Psoas muscle (tissue), 8 donors: ENCODE measurements around the gene SYT15. TPM values are rescaled to one million over a fixed set of nuclear protein-coding genes. Genes with fewer than 3 reads are reported as not detected.

ENCODE experiments used
- ATAC-seq, 4 donors: fragments of 200-7000 bp; cut with Tn5 transposase; one replicate each; pipeline ENCODE4 v1.9.1; 2020; ENCODE audit warnings: moderate library complexity in 3 of 4, mild to moderate bottlenecking in 2 of 4
- DNase-seq, 2 donors: peaks; one replicate each; pipeline ENCODE4 v3.0.0-alpha.2; 2020
- H3K27ac ChIP-seq: fragments of 200-600 bp; one replicate; pipeline ENCODE4 v1.8.0; 2022
- H3K27me3 ChIP-seq, 3 donors: fragments of 200-600 bp in 1 of 3; one replicate each; pipeline versions ENCODE4 v1.6.1 to v1.8.0; 2013 to 2022; ENCODE audit warnings: low read length in 2 of 3, mild to moderate bottlenecking in 2 of 3, moderate library complexity in 1 of 3; ENCODE audit not compliant: insufficient read depth in 3 of 3
- H3K36me3 ChIP-seq, 2 donors: fragments of 200-600 bp in 1 of 2; one replicate each; pipeline versions ENCODE4 v1.6.1 to v1.8.0; 2013 to 2022; ENCODE audit warnings: low read depth in 1 of 2, mild to moderate bottlenecking in 1 of 2, moderate library complexity in 1 of 2; ENCODE audit not compliant: insufficient read depth in 1 of 2
- H3K4me1 ChIP-seq: fragments of 200-600 bp; one replicate; pipeline ENCODE4 v1.8.0; 2022
- H3K4me3 ChIP-seq: fragments of 200-600 bp; one replicate; pipeline ENCODE4 v1.8.0; 2022; ENCODE audit warnings: mild to moderate bottlenecking
- H3K9me3 ChIP-seq: fragments of 200-600 bp; one replicate; pipeline ENCODE4 v1.8.0; 2022
- CTCF ChIP-seq: fragments of 200-600 bp; IDR thresholded peaks from one replicate; pipeline ENCODE4 v1.8.0; 2022; ENCODE audit warnings: antibody characterized with exemption
- WGBS, 3 donors: extraction: QIAGEN DNeasy Blood & Tissue Kit; methylation state at CpG; one replicate each; pipeline versions ENCODE4 v1.1.6 to v1.1.7; 2013; 5-methylcytosine and 5-hydroxymethylcytosine counted together
- intact Hi-C, 2 donors: fragments of 100-400 bp; cut with DNase I; formaldehyde crosslinking; loops; one replicate each; pipeline versions ENCODE4 v1.11.0 to v1.14.2; 2022
- polyA plus RNA-seq, 3 donors: library from polyadenylated mRNA; stranded (reverse); fragments of 200-250 nt; gene quantifications; one replicate each; pipeline ENCODE4 v1.2.3, GENCODE V29; 2013
- total RNA-seq, 4 donors: library from RNA; stranded (reverse); fragmentation: NEBNext Ultra II Directional in 2 of 4; extraction: Animal tissue kit (Norgen Biotek cat#: 25700) in 2 of 4; gene quantifications; one replicate each; pipeline versions ENCODE4 v1.2.1 to v1.2.4, GENCODE V29; 2021 to 2023
- donor health status: healthy with polysubstance abuse.
- donor health status: DM: no; HTN: no; CAD: no; lungs with moderate emphysema.
- donor health status: Bipolar disorder and iron deficiency.
- donor health status: healthy.
- donor health status: DM: yes; HTN: yes; CAD: no.
- donor health status: DM: no; HTN: no; CAD: no.
- donor health status: DM: no; HTN: no; CAD: no.
- donor health status: DM: yes; HTN: yes; CAD: no.

SYT15 gene
- total and polyA plus RNA-seq, 7 donors: 0.18 to 2.8 (median 1.7) TPM

GRCh38 chr10:46538717-46539426, 40.1 kb upstream of the SYT15 start:
- DNase-seq (no peak), ATAC-seq (no peak)
- Histone ChIP-seq H3K36me3 (no peaks in the 10 kb centered on the region), H3K9me3 (no peaks in the 10 kb centered on the region), H3K4me1 (no peaks in the 10 kb centered on the region), H3K27me3 (peaks cover 0 to 63% (median 4%) of the 10 kb centered on the region in 3 donors), H3K4me3 (no peak overlapping the region), H3K27ac (no peak overlapping the region)
- WGBS, 3 donors: 80 to 86% (median 81%) methylated on average over 3 of the region's 3 CpGs
- intact Hi-C loops: loop anchor here in 1 of 2 donors (5.0 kb wide), 1 partner anchor 1798 kb away; no protein-coding TSS in a partner anchor
- no peak for TF ChIP-seq CTCF

- peaks cover 0 to 63% (median 4%) of the 10 kb centered on the region in 3 donors for H3K27me3 ChIP-seq
- H3K36me3 ChIP-seq: no peaks in the 10 kb centered on the region
- no peak overlapping the region for H3K27ac ChIP-seq
- intact Hi-C loops: loop anchor here in 1 of 2 donors (5.0 kb wide), 1 partner anchor 1797 kb away; no protein-coding TSS in a partner anchor
- H3K4me3 ChIP-seq: no peak overlapping the region
- ATAC-seq: no peak
- TF ChIP-seq CTCF: no peak
- H3K4me1 ChIP-seq: no peaks in the 10 kb centered on the region
- peak in 1 of 2 donors; percentile 6 for DNase-seq
- no peaks in the 10 kb centered on the region for H3K9me3 ChIP-seq
- WGBS, 3 donors: 82 to 86% (median 85%) methylated on average over 14 of the region's 14 CpGs
These were observed 39.1 kb upstream of the SYT15 start for GRCh38 chr10:46539596-46540411.

- ATAC-seq: no peak
- no peaks in the 10 kb centered on the region for H3K36me3 ChIP-seq
- 87 to 92% (median 90%) methylated on average over 8 of the region's 8 CpGs for WGBS, 3 donors
- peak; percentile 2 to 43 for DNase-seq
- H3K4me1 ChIP-seq: no peaks in the 10 kb centered on the region
- peaks cover 0 to 63% (median 4%) of the 10 kb centered on the region in 3 donors for H3K27me3 ChIP-seq
- H3K4me3 ChIP-seq: no peak overlapping the region
- no peak for TF ChIP-seq CTCF
- intact Hi-C loops: no loop called here
- no peaks in the 10 kb centered on the region for H3K9me3 ChIP-seq
- no peak overlapping the region for H3K27ac ChIP-seq
These were observed 38.4 kb upstream of the SYT15 start for GRCh38 chr10:46540412-46541016.

DNA sequence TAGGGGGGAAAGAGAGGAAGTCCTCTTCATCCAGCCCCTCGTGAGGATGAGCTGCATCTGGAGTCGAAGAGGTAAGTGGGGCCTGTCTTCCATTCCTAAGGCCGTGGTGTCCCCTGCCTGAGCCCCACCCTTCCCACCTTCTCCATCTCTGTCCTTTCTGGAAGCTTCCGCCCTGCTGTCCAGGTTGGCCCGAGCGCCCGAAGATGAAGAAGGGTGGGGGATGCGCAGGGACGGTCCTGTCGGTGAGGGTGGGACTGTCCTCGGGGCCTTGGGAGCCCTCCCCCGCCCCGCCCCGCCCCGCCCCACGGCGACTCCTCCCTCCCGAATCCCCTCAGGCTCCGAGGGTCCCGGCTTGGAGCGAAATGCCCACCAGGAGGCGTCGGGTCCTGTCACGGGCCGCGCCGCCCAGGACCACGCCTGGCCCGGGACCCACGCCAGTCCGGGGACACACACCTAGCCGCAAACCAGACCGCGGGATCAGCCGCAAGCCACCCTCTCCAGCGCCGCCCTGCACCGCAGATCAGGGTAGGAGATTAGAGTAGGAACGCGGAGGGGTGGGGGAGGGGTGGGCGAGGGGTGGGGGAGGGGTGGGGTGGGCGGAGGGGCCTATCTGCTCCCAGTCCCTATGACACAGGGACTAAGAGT, 37.8 kb upstream of the SYT15 start:
- Histone ChIP-seq H3K4me1 (no peaks in the 10 kb centered on the region), H3K27me3 (peaks cover 0 to 63% (median 4%) of the 10 kb centered on the region in 3 donors), H3K27ac (no peak overlapping the region), H3K9me3 (no peaks in the 10 kb centered on the region), H3K4me3 (peak overlapping the region; percentile 19), H3K36me3 (no peaks in the 10 kb centered on the region)
- peak; percentile 12 for TF ChIP-seq CTCF
- intact Hi-C loops: no loop called here
- WGBS, 3 donors: 8 to 9% (median 9%) methylated on average over 38 to 42 of the region's 42 CpGs
- ATAC-seq: no peak
- peak; percentile 21 to 52 for DNase-seq
